SU-DHL-6 (cell line): ENCODE results near the gene KRT2.

Source experiments
- H2AFZ ChIP-seq: fragments of 200-600 bp; sonication (generic); 2 replicates; pipeline ENCODE4 v1.6.1; 2014; ENCODE audit warnings: low read depth, mild to moderate bottlenecking, moderate library complexity, mixed read lengths, antibody characterized with exemption, low read length; ENCODE audit not compliant: severe bottlenecking
- H3F3A ChIP-seq: fragments of 200-600 bp; shearing (Covaris generic); 2 replicates; pipeline ENCODE4 v1.6.0; 2016; ENCODE audit warnings: antibody characterized with exemption, mild to moderate bottlenecking; ENCODE audit not compliant: insufficient read depth
- H3K27ac ChIP-seq: fragments of 200-600 bp; sonication (generic); 2 replicates; pipeline ENCODE4 v1.5.1; 2016; ENCODE audit warnings: low read depth, mild to moderate bottlenecking, low read length, moderate library complexity, mixed read lengths
- H3K27me3 ChIP-seq: fragments of 200-600 bp; sonication (generic), shearing (Covaris generic); 2 replicates; pipeline ENCODE4 v1.6.0; 2014; ENCODE audit warnings: mild to moderate bottlenecking, low read length
- H3K36me3 ChIP-seq: fragments of 200-600 bp; sonication (generic); 2 replicates; pipeline ENCODE4 v1.6.1; 2014; ENCODE audit warnings: mild to moderate bottlenecking, low read length, mixed read lengths
- H3K4me2 ChIP-seq: fragments of 300-600, 200-600 bp; shearing (Covaris generic), sonication (generic); 2 replicates; pipeline ENCODE4 v1.6.0; 2014; ENCODE audit warnings: low read length, low read depth, mild to moderate bottlenecking; ENCODE audit not compliant: poor library complexity, severe bottlenecking
- H3K4me3 ChIP-seq: fragments of 200-600 bp; sonication (generic); 2 replicates; pipeline ENCODE4 v1.5.1; 2014; ENCODE audit warnings: antibody characterized with exemption, low read length, mild to moderate bottlenecking, mixed read lengths; ENCODE audit not compliant: insufficient read depth, poor library complexity, severe bottlenecking
- H3K79me2 ChIP-seq: fragments of 200-600 bp; sonication (generic); 2 replicates; pipeline ENCODE4 v1.6.1; 2014; ENCODE audit warnings: mild to moderate bottlenecking, low read length, moderate library complexity; ENCODE audit not compliant: insufficient read depth
- H3K9ac ChIP-seq: fragments of 200-600 bp; sonication (generic); 2 replicates; pipeline ENCODE4 v1.7.0; 2014; ENCODE audit warnings: mild to moderate bottlenecking, low read length
- H3K9me2 ChIP-seq: fragments of 200-600 bp; sonication (generic); replicated peaks from 2 replicates; pipeline ENCODE4 v1.6.1; 2014; ENCODE audit warnings: low read length; ENCODE audit not compliant: insufficient read depth
- H3K9me3 ChIP-seq: fragments of 200-600 bp; sonication (generic); 2 replicates; pipeline ENCODE4 v1.6.1; 2014; ENCODE audit warnings: low read length, mixed read lengths; ENCODE audit not compliant: insufficient read depth
- H4K20me1 ChIP-seq: fragments of 200-600 bp; sonication (generic); 2 replicates; pipeline ENCODE4 v1.6.1; 2014; ENCODE audit warnings: low read depth, mild to moderate bottlenecking, antibody characterized with exemption, low read length, moderate library complexity, mixed read lengths
- CTCF ChIP-seq: fragments of 200-600 bp; sonication (generic); IDR thresholded peaks from one replicate; pipeline ENCODE4 v1.5.1; 2017; ENCODE audit warnings: antibody characterized with exemption, mild to moderate bottlenecking, low read length, moderate library complexity; ENCODE audit not compliant: insufficient read depth, poor library complexity, severe bottlenecking
- EZH2phosphoT487 ChIP-seq: fragments of 200-600 bp; sonication (generic), shearing (Covaris generic); conservative IDR thresholded peaks from 2 replicates; pipeline ENCODE4 v1.6.1; 2018; ENCODE audit warnings: mild to moderate bottlenecking, antibody characterized with exemption, low read length, moderate library complexity, mixed read lengths

The KRT2 gene

GRCh38 chr12:52659395-52659794 lies 7.4 kb upstream of the KRT2 start:
- TF ChIP-seq EZH2phosphoT487: no peak
- TF ChIP-seq CTCF: no peak
- Histone ChIP-seq H3K27ac (no peak overlapping the region), H3K79me2 (no peaks in the 10 kb centered on the region), H2AFZ (no peak overlapping the region), H3K9ac (no peak overlapping the region), H4K20me1 (no peaks in the 10 kb centered on the region), H3K4me3 (no peak overlapping the region), H3K9me3 (no peaks in the 10 kb centered on the region), H3K9me2 (no peaks in the 10 kb centered on the region), H3K36me3 (no peaks in the 10 kb centered on the region), H3F3A (no peaks in the 10 kb centered on the region), H3K4me2 (no peak overlapping the region), H3K27me3 (no peaks in the 10 kb centered on the region)

DNA sequence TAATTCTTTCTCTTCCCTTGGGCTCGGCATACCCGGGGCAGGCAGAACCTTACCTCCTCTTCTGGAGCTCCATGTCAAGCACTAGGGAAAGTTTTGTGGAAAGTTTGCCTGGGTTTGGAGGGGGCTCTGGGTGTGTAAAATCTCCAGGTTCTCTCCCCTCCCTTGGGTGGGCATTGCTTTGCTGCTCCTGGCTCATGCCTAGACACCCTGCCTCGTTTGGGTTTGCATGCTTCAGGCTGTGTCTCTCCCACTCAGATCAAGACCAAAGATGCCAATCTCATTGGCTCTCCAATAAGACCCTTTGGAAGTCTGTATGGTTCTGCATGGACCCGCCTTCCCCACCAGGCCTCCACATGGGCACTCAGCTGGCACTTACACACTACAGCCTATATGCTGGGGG lies 6.2 kb upstream of the KRT2 start:
- Histone ChIP-seq H3K9ac (no peak overlapping the region), H4K20me1 (no peaks in the 10 kb centered on the region), H3F3A (no peaks in the 10 kb centered on the region), H3K4me2 (no peak overlapping the region), H3K9me2 (no peaks in the 10 kb centered on the region), H3K79me2 (no peaks in the 10 kb centered on the region), H2AFZ (no peak overlapping the region), H3K27me3 (no peaks in the 10 kb centered on the region), H3K36me3 (no peaks in the 10 kb centered on the region), H3K9me3 (no peaks in the 10 kb centered on the region), H3K4me3 (no peak overlapping the region), H3K27ac (no peak overlapping the region)
- TF ChIP-seq EZH2phosphoT487: no peak
- no peak for TF ChIP-seq CTCF

DNA sequence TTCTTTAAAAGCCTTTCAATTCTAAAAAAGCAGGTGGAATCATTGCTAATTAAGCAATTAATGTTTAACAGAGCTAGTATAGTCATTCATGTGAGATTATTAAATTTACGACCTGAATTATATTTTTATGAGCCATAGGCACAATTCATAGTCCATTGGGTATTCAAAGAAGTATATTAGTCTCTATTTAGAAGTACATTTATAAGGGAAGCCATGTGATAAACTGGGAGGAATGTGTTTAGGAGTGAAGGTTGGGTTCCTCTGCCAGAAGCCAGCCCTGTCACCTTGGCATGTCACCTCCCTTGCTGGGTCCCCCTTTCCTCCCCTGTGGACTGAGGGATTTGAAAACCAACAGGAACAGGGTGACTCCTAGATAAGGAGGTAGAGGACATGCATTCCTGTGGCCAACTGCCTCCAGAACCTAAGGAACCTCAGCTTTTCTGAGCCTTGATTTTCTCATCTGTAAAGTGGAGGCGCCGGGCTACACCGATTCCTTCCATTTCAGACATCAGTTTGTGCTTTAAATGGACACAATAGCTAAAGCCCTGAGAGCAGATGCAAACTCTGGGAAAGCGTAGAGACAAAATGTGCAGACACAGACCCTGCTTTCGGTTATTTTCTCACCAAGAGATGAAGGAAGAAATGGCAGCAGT lies 5.4 kb upstream of the KRT2 start:
- Histone ChIP-seq H2AFZ (no peak overlapping the region), H3K9ac (no peak overlapping the region)

More for the DNA sequence above, 5.4 kb upstream of the KRT2 start:
- Histone ChIP-seq H3K4me3 (no peak overlapping the region), H3K27ac (no peak overlapping the region), H3K27me3 (no peaks in the 10 kb centered on the region), H3K36me3 (no peaks in the 10 kb centered on the region), H3K9me2 (no peaks in the 10 kb centered on the region), H3K4me2 (no peak overlapping the region), H3K79me2 (no peaks in the 10 kb centered on the region), H3F3A (no peaks in the 10 kb centered on the region), H4K20me1 (no peaks in the 10 kb centered on the region), H3K9me3 (no peaks in the 10 kb centered on the region)
- TF ChIP-seq CTCF: no peak
- TF ChIP-seq EZH2phosphoT487: no peak
